Duodenal mucosa (tissue), 2 donors: Measurements from ENCODE around the gene RSBN1L.

Experiments used
- H3K27ac ChIP-seq: one replicate; pipeline ENCODE4 v1.7.0; 2013; ENCODE audit warnings: low read depth, low read length
- H3K27me3 ChIP-seq, 2 donors: one replicate each; pipeline ENCODE4 v1.7.0; 2013; ENCODE audit warnings: low read length in 2 of 2, control low read depth in 1 of 2; ENCODE audit not compliant: insufficient read depth in 2 of 2, control insufficient read depth in 1 of 2
- H3K36me3 ChIP-seq, 2 donors: one replicate each; pipeline ENCODE4 v1.7.0; 2013; ENCODE audit warnings: low read length in 2 of 2, control low read depth in 1 of 2; ENCODE audit not compliant: insufficient read depth in 2 of 2, control insufficient read depth in 1 of 2
- H3K4me1 ChIP-seq, 2 donors: one replicate each; pipeline ENCODE4 v1.7.0; 2013; ENCODE audit warnings: low read length in 2 of 2, control low read depth in 1 of 2; ENCODE audit not compliant: insufficient read depth in 2 of 2, control insufficient read depth in 1 of 2
- H3K4me3 ChIP-seq, 2 donors: one replicate each; pipeline ENCODE4 v1.7.0; 2013; ENCODE audit warnings: low read length in 2 of 2, low read depth in 1 of 2
- H3K9ac ChIP-seq, 2 donors: one replicate each; pipeline ENCODE4 v1.7.0; 2013; ENCODE audit warnings: low read length in 2 of 2, low read depth in 1 of 2
- H3K9me3 ChIP-seq, 2 donors: one replicate each; pipeline ENCODE4 v1.7.0; 2013; ENCODE audit warnings: low read length in 2 of 2, control low read depth in 1 of 2; ENCODE audit not compliant: control insufficient read depth in 1 of 2

RSBN1L gene

DNA sequence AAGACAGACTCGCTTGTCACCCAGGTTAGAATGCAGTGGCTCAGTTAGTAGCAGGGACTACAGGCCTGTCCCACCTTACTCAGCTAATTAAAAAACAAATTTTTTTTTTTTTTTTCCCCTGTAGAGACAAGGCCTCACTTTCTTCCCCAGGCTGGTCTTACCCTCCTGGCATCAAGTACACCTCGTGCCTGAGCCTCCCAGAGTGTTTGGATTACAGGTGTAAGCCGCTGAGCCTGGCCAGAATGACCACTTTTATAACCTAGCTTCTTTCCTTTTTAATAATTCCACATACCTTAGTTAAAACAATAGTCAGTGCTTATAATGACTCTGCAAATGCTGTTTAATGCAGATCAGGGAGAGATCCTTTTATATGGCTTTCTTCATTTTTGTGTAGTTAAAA, 31.3 kb downstream of the RSBN1L start:
- Histone ChIP-seq H3K36me3 (no peaks in the 10 kb centered on the region), H3K27ac (no peak overlapping the region), H3K4me1 (peaks cover 0 to 11% of the 10 kb centered on the region in 2 donors), H3K9ac (no peak overlapping the region), H3K4me3 (no peak overlapping the region), H3K27me3 (no peaks in the 10 kb centered on the region), H3K9me3 (no peaks in the 10 kb centered on the region)

DNA sequence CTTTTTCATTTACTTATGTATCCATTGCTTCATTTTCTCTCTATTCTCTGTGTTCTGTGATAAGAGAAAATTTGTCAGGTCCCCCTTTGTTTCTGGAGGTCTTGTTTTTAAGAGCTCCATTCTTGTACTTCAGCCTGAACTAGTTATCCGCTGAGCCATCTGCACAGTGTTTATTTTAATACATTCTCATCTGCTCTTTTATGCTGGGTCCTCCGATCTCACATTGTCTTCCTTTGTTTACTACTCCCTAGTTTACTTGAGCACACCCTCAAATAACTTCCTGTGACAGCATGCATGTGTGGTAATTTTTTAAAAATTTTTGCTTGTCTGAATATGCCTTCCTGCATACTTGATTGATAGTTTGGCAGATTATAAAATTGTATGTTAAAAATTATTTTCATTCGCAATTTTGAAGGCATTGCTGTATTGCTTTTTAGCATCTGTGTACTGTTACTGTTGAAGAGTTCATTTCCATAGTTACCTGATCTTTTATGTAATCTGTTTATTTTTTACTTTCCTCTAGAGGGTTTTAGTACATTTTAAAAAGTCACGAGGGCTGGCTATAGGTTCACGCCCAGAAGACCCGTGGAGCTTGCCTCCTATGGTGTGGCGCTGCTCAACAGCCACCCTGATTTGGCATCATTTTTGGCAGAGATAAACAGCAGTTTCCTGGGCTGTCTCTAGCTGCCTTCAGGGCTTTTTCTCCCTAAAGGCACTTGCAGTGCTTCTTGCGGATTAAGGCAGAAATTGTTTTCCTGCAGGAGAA, 31.9 kb downstream of the RSBN1L start:
- Histone ChIP-seq H3K4me1 (peaks cover 2 to 11% of the 10 kb centered on the region in 2 donors), H3K9ac (no peak overlapping the region), H3K9me3 (no peaks in the 10 kb centered on the region), H3K27me3 (no peaks in the 10 kb centered on the region), H3K4me3 (no peak overlapping the region), H3K27ac (no peak overlapping the region), H3K36me3 (no peaks in the 10 kb centered on the region)

DNA sequence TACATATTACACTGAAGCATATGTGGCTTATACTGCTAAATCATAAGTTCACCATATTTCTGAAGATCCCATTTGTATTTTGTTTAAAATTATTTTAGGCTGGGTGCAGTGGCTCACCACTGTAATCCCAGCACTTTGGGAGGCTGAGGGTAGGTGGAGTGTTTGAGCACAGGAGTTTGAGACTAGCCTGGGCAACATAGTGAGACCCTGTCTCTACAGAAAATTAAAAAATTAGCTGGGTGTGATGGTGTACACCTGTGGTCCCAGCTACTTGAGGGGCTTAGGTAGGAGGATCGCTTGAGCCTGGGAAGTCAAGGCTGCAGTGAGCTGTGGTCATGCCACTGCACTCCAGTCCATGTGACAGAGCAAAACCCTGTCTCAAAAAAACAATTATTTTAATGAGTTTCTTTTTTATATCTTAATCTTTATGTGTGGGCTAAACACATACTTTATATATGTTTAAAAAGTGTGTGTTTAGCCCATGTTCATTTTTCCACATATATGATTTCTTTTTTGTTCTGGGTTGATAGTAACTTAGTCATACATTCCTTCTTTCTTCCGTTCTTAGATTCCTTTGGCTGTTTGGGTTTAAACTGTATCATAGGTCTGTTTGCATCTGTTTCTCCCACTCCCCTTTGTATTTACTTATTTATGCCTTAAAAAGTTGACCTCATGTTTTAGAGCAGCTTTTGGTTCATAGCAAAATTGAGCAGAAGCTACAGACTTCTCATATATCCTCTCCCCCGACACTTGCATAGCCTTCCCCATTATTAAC, 33.5 kb downstream of the RSBN1L start:
- Histone ChIP-seq H3K4me3 (no peak overlapping the region), H3K9ac (no peak overlapping the region), H3K27me3 (no peaks in the 10 kb centered on the region), H3K27ac (no peak overlapping the region), H3K9me3 (no peaks in the 10 kb centered on the region), H3K36me3 (no peaks in the 10 kb centered on the region), H3K4me1 (peaks cover 2 to 17% of the 10 kb centered on the region in 2 donors)

DNA sequence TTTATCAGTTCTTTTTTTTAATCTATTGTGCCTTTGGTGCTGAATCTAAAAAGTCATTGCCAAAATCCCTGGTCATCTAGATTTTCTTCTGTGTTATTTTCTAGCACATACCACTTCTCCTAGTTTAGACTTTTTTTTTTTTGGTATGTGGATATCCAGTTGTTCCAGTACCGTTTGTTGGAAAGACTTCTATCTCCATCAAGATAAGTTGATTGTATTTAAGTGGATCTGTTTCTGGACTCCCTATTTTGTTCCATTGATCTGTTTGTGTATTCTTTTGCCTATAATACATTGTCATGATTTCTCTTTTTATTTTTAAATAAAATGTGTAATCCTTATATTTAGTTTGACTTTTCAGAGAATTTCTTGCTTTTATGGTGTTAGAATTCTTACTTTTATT, 35.5 kb downstream of the RSBN1L start:
- no peaks in the 10 kb centered on the region for H3K27me3 ChIP-seq
- no peak overlapping the region for H3K9ac ChIP-seq
- H3K9me3 ChIP-seq = no peaks in the 10 kb centered on the region
- H3K27ac ChIP-seq = no peak overlapping the region
- H3K36me3 ChIP-seq = peaks cover under 1% of the 10 kb centered on the region in 2 donors
- H3K4me1 ChIP-seq = peaks cover 9 to 24% of the 10 kb centered on the region in 2 donors
- H3K4me3 ChIP-seq = no peak overlapping the region

DNA sequence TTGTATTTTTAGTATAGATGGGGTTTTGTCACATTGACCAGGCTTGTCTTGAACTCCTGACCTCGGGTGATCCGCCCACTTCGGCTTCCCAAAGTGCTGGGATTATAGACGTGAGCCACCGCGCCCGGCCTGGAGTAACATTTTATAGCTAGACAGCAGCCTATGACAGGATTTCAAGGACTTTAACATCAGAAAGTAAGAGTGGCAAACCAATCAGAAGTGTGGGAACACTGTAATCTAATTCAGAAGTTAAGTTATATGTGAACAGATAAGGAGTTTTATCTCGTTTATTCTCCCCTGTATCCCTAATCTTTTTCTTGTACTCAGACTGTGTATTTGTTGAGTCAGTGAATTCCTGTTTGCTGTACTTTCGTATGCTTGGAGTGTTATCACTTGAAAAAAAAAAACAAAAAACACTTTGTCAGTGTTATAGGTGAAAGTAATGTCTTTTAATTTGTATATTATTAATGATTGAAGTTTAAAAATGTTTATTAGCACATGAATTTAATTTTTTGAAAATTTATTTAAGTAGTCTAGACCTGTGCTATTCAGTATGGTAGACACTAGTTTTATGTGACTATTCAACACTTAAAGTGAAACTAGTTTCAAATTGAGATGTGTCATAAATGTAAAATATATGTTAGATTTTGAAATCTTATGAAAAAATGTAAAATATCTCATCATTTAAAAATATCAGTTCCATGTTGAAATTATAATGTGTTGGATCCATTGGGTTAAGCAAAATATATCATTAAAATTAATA, 38.6 kb downstream of the RSBN1L start:
- Histone ChIP-seq H3K27me3 (no peaks in the 10 kb centered on the region), H3K4me1 (peaks cover 9 to 13% of the 10 kb centered on the region in 2 donors), H3K9ac (no peak overlapping the region), H3K9me3 (no peaks in the 10 kb centered on the region), H3K36me3 (peaks cover 13 to 14% of the 10 kb centered on the region in 2 donors), H3K27ac (no peak overlapping the region), H3K4me3 (no peak overlapping the region)

DNA sequence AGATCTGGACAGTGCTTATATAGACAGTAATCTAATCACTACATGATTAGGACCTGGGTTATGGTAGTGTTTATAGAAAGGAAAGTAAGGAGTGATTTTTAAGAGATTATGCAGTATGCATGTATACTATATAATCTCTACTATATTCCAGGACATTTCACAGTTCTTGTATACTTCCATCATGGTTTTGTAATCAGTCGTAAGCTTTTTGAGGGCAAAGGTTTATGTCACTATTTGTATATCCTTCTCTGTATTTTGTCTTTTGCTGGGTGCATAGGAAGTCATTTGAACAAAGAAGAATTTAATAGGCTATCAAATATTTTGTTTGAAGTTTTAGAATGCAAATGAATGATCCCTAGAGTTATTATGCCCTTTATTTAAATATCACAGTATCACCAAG, 39.2 kb downstream of the RSBN1L start:
- H3K27ac ChIP-seq = no peak overlapping the region
- H3K4me1 ChIP-seq = peaks cover 9 to 13% of the 10 kb centered on the region in 2 donors
- no peak overlapping the region for H3K4me3 ChIP-seq
- no peak overlapping the region for H3K9ac ChIP-seq
- no peaks in the 10 kb centered on the region for H3K27me3 ChIP-seq
- peaks cover 13 to 14% of the 10 kb centered on the region in 2 donors for H3K36me3 ChIP-seq
- H3K9me3 ChIP-seq = no peaks in the 10 kb centered on the region

DNA sequence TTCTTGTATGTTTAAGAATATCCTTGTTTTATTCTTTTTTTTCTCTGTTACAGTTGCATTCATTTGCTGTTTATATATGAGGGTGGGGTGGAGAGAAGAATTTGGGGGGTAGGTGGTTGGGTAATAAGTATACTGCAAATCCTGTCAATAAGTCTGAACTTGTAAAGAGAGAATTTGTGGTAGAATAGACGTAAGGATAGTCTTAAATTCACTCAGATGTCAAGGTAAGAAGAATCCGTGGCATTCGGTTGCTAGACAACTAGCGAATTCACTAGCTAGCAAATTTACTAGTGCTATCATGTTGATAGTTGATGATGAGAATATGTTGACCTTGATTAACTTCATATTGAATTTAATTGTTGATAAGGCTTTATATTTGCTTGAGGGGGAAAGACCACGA, 40.7 kb downstream of the RSBN1L start:
- Histone ChIP-seq H3K4me1 (peaks cover 9 to 13% of the 10 kb centered on the region in 2 donors), H3K27ac (no peak overlapping the region), H3K9me3 (no peaks in the 10 kb centered on the region), H3K27me3 (no peaks in the 10 kb centered on the region), H3K36me3 (peaks cover 13 to 14% of the 10 kb centered on the region in 2 donors), H3K4me3 (no peak overlapping the region), H3K9ac (no peak overlapping the region)

DNA sequence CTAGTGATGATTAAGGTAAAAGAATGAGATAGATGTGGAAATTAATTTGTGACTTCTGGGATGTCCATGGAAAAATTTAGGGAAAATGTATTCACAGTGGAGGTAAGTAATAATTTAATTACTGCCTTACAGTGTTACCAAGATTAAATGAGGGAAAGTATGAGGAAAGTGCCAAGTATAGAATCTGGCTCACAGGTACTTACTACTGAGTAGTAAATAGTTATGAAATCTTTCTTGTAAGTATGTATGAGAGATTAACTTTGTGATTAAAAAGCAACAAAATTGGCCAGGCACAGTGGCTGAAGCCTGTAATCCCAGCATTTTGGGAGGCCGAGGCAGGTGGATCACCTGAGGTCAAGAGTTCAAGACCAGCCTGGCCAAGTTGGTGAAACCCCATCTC, 42.1 kb downstream of the RSBN1L start:
- H3K4me3 ChIP-seq = no peak overlapping the region
- H3K9me3 ChIP-seq = no peaks in the 10 kb centered on the region
- H3K27me3 ChIP-seq = no peaks in the 10 kb centered on the region
- H3K36me3 ChIP-seq = peaks cover 13 to 14% of the 10 kb centered on the region in 2 donors
- peaks cover 6 to 13% of the 10 kb centered on the region in 2 donors for H3K4me1 ChIP-seq
- H3K27ac ChIP-seq = no peak overlapping the region
- no peak overlapping the region for H3K9ac ChIP-seq

DNA sequence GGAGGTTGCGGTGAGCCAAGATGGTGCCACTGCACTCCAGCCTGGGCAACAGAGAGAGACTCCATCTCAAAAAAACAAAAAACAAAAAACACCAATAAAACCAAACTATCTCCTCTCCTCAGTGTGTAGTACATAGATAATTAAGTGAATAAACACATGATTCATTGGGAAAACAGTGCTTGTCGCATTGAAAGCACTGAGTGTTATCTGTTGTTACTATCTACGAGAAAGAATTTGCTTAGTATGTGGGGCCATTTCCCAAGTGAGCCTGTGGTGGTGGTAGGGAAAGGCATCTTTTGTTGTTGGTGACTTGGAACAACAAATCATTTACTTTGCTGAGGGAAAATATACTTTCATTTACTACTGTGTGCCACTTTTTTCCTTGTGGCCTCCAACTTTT, 42.6 kb downstream of the RSBN1L start:
- Histone ChIP-seq H3K9ac (no peak overlapping the region), H3K27ac (no peak overlapping the region), H3K27me3 (no peaks in the 10 kb centered on the region), H3K36me3 (peaks cover 13 to 14% of the 10 kb centered on the region in 2 donors), H3K4me3 (no peak overlapping the region), H3K9me3 (no peaks in the 10 kb centered on the region), H3K4me1 (peaks cover 6 to 13% of the 10 kb centered on the region in 2 donors)

DNA sequence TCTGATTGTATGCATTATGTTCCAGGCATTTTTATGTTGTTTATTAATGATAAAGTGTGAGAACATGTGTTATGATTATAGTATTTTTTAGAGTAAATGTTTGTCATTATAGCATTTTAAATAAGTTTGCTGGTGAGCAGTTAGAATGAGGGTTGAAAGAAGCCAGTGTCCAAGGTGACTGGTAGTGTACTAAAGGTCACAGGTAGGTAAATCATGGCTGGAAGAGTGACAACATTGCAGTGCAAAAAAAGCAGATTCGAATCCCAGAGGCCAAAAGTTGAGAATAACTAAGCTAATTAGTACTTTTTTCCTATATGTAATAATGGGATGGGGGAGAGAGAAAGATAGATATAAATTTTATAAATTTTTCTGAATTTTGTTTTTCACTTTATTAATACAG, 44.0 kb downstream of the RSBN1L start:
- Histone ChIP-seq H3K27me3 (no peaks in the 10 kb centered on the region), H3K4me3 (no peak overlapping the region), H3K4me1 (peaks cover 5 to 6% of the 10 kb centered on the region in 2 donors), H3K9me3 (no peaks in the 10 kb centered on the region), H3K9ac (no peak overlapping the region), H3K36me3 (peaks cover 13 to 14% of the 10 kb centered on the region in 2 donors), H3K27ac (no peak overlapping the region)
